MM.1S (cell line): ENCODE data around the gene CDH22.

Experiments used
- CTCF ChIP-seq: fragments of 300-600 bp; sonication (generic); IDR thresholded peaks from 2 replicates; pipeline ENCODE4 v1.5.1; 2016; ENCODE audit warnings: antibody characterized with exemption, low read length, mixed read lengths
- EZH2 ChIP-seq: fragments of 300-600 bp; sonication (generic); optimal IDR thresholded peaks from 2 replicates; pipeline ENCODE3; 2017; ENCODE audit warnings: low read depth, mild to moderate bottlenecking, antibody characterized with exemption, low read length, mixed read lengths
- EZH2phosphoT487 ChIP-seq: fragments of 300-600 bp; sonication (generic); IDR thresholded peaks from 2 replicates; pipeline ENCODE4 v1.6.1; 2018; ENCODE audit warnings: antibody characterized with exemption, low read length

- TF ChIP-seq CTCF (no peak), EZH2 (no peak), EZH2phosphoT487 (no peak)
Measured at GRCh38 chr20:46130534-46130933, 177.8 kb downstream of the CDH22 start.
